H9 (cell line): ENCODE data around the gene TPM4. TPM values are rescaled to one million over a fixed set of nuclear protein-coding genes. Genes with fewer than 3 reads are reported as not detected.

Experiments used
- DNase-seq: peaks from one replicate; pipeline ENCODE4 v3.0.0-alpha.2; 2017
- H2AFZ ChIP-seq: one replicate; pipeline ENCODE4 v1.6.1; 2013; ENCODE audit warnings: mild to moderate bottlenecking, low read length, control low read depth, moderate library complexity
- H2AK5ac ChIP-seq: 2 replicates; pipeline ENCODE4 v1.6.1; 2013; ENCODE audit warnings: low read length, control low read depth, mixed read lengths; ENCODE audit not compliant: insufficient read length
- H2BK120ac ChIP-seq: one replicate; pipeline ENCODE4 v1.6.1; 2013; ENCODE audit warnings: low read depth, mild to moderate bottlenecking, low read length, control low read depth, inconsistent platforms; ENCODE audit not compliant: poor library complexity, severe bottlenecking
- H2BK12ac ChIP-seq: 2 replicates; pipeline ENCODE4 v1.6.1; 2013; ENCODE audit warnings: low read length, control low read depth, mixed read lengths, low read depth; ENCODE audit not compliant: insufficient read length
- H2BK15ac ChIP-seq: 2 replicates; pipeline ENCODE4 v1.6.1; 2013; ENCODE audit warnings: low read depth, low read length, control low read depth
- H2BK20ac ChIP-seq: one replicate; pipeline ENCODE4 v1.6.1; 2013; ENCODE audit warnings: low read depth, mild to moderate bottlenecking, low read length, control low read depth, inconsistent platforms; ENCODE audit not compliant: poor library complexity, severe bottlenecking
- H2BK5ac ChIP-seq: 2 replicates; pipeline ENCODE4 v1.6.1; 2013; ENCODE audit warnings: low read length, control low read depth, mixed read lengths; ENCODE audit not compliant: insufficient read length
- H3K14ac ChIP-seq: 2 replicates; pipeline ENCODE4 v1.6.1; 2013; ENCODE audit warnings: low read length, control low read depth; ENCODE audit not compliant: insufficient read depth
- H3K18ac ChIP-seq: 2 replicates; pipeline ENCODE4 v1.6.1; 2013; ENCODE audit warnings: low read depth, mild to moderate bottlenecking, mixed read lengths, low read length, control low read depth; ENCODE audit not compliant: insufficient read length
- H3K23ac ChIP-seq: 2 replicates; pipeline ENCODE4 v1.6.1; 2013; ENCODE audit warnings: low read length, control low read depth, mixed read lengths, low read depth; ENCODE audit not compliant: insufficient read length
- H3K23me2 ChIP-seq: 2 replicates; pipeline ENCODE4 v1.6.1; 2013; ENCODE audit warnings: low read depth, mild to moderate bottlenecking, mixed read lengths, low read length, control low read depth; ENCODE audit not compliant: insufficient read length, poor library complexity, severe bottlenecking
- H3K27ac ChIP-seq: 2 replicates; pipeline ENCODE4 v1.5.1; 2013; ENCODE audit warnings: low read length, control low read depth, mixed read lengths, low read depth; ENCODE audit not compliant: insufficient read length
- H3K27me3 ChIP-seq: 2 replicates; pipeline ENCODE4 v1.6.1; 2013; ENCODE audit warnings: low read length, control low read depth, inconsistent platforms; ENCODE audit not compliant: insufficient read depth
- H3K4ac ChIP-seq: 2 replicates; pipeline ENCODE4 v1.6.1; 2013; ENCODE audit warnings: low read depth, mild to moderate bottlenecking, control low read depth, inconsistent platforms, low read length, moderate library complexity
- H3K4me1 ChIP-seq: 2 replicates; pipeline ENCODE4 v1.6.1; 2013; ENCODE audit warnings: low read length, control low read depth, inconsistent platforms; ENCODE audit not compliant: insufficient read depth
- H3K4me2 ChIP-seq: 2 replicates; pipeline ENCODE4 v1.6.1; 2013; ENCODE audit warnings: low read length, control low read depth, mixed read lengths; ENCODE audit not compliant: insufficient read length, insufficient read depth
- H3K56ac ChIP-seq: 2 replicates; pipeline ENCODE4 v1.6.1; 2013; ENCODE audit warnings: low read depth, mild to moderate bottlenecking, mixed read lengths, low read length, control low read depth; ENCODE audit not compliant: insufficient read length
- H3K79me1 ChIP-seq: 2 replicates; pipeline ENCODE4 v1.6.1; 2013; ENCODE audit warnings: low read depth, mild to moderate bottlenecking, moderate library complexity, low read length, control low read depth, inconsistent platforms; ENCODE audit not compliant: insufficient read depth, poor library complexity, severe bottlenecking
- H3K79me2 ChIP-seq: 2 replicates; pipeline ENCODE4 v1.6.1; 2013; ENCODE audit warnings: low read length, control low read depth, inconsistent platforms; ENCODE audit not compliant: insufficient read depth
- H3K9ac ChIP-seq: 2 replicates; pipeline ENCODE4 v1.6.1; 2013; ENCODE audit warnings: low read length, control low read depth, mixed read lengths; ENCODE audit not compliant: insufficient read length; ENCODE audit errors: extremely low read depth
- H3K9me3 ChIP-seq: one replicate; pipeline ENCODE4 v1.6.1; 2013; ENCODE audit warnings: low read depth, low read length, inconsistent platforms; ENCODE audit not compliant: control insufficient read depth
- H3T11ph ChIP-seq: one replicate; pipeline ENCODE4 v1.6.1; 2013; ENCODE audit warnings: mild to moderate bottlenecking, low read length, control low read depth, inconsistent platforms
- H4K20me1 ChIP-seq: one replicate; pipeline ENCODE4 v1.6.1; 2013; ENCODE audit not compliant: control insufficient read depth, insufficient read length, insufficient read depth
- H4K5ac ChIP-seq: 2 replicates; pipeline ENCODE4 v1.6.1; 2013; ENCODE audit warnings: low read depth, mild to moderate bottlenecking, mixed read lengths, low read length, control low read depth; ENCODE audit not compliant: insufficient read length
- H4K8ac ChIP-seq: replicated peaks from 2 replicates; pipeline ENCODE4 v1.6.1; 2013; ENCODE audit warnings: low read length, control low read depth, mixed read lengths, low read depth; ENCODE audit not compliant: insufficient read length
- H4K91ac ChIP-seq: 2 replicates; pipeline ENCODE4 v1.6.1; 2013; ENCODE audit warnings: low read depth, mild to moderate bottlenecking, moderate library complexity, mixed read lengths, low read length, control low read depth; ENCODE audit not compliant: insufficient read length
- H3K27ac Mint-ChIP-seq, 3 experiments: 2 replicates in 2 of 3; 3 replicates in 1 of 3; pipeline ENCODE4 v1.8.0; 2020 to 2021; ENCODE audit warnings: mixed read lengths in 3 of 3, mild to moderate bottlenecking in 1 of 3, moderate library complexity in 1 of 3
- H3K27me3 Mint-ChIP-seq: 2 replicates; pipeline ENCODE4 v1.8.0; 2021; ENCODE audit warnings: low read depth, mild to moderate bottlenecking, moderate library complexity, mixed read lengths
- H3K36me3 Mint-ChIP-seq, 3 experiments: 2 replicates in 2 of 3; 3 replicates in 1 of 3; pipeline ENCODE4 v1.8.0; 2020 to 2021; ENCODE audit warnings: low read depth in 3 of 3, mixed read lengths in 3 of 3; ENCODE audit not compliant: insufficient read depth in 1 of 3
- H3K4me1 Mint-ChIP-seq, 2 experiments: 2 replicates each; pipeline ENCODE4 v1.8.0; 2020; ENCODE audit warnings: mixed read lengths in 2 of 2
- H3K4me3 Mint-ChIP-seq, 2 experiments: 2 replicates in 1 of 2; 3 replicates in 1 of 2; pipeline ENCODE4 v1.8.0; 2020 to 2021; ENCODE audit warnings: mild to moderate bottlenecking in 2 of 2, mixed read lengths in 2 of 2, moderate library complexity in 1 of 2
- H3K9me3 Mint-ChIP-seq, 2 experiments: 2 replicates in 1 of 2; 3 replicates in 1 of 2; pipeline ENCODE4 v1.8.0; 2020; ENCODE audit warnings: mild to moderate bottlenecking in 2 of 2, mixed read lengths in 2 of 2, moderate library complexity in 1 of 2
- CTCF ChIP-seq: fragments of 200-600 bp; sonication (generic); conservative IDR thresholded peaks from 3 replicates; pipeline ENCODE4 v1.8.0; 2021; ENCODE audit warnings: antibody characterized with exemption, mild to moderate bottlenecking
- WGBS: extraction: QIAGEN DNeasy Blood & Tissue Kit; methylation state at CpG from one replicate; pipeline ENCODE4 v1.1.7; 2013; ENCODE audit warnings: missing lambda C conversion rate, low lambda C conversion rate, mixed read lengths; ENCODE audit not compliant: insufficient read length; ENCODE audit errors: extremely low coverage; 5-methylcytosine and 5-hydroxymethylcytosine counted together
- total RNA-seq: library from RNA; stranded (reverse); gene quantifications from 2 replicates; pipeline ENCODE4 v1.2.1, GENCODE V29; 2021

Gene TPM4
- total RNA-seq, 1 experiment from 2014 or later: 431 TPM

GRCh38 chr19:16045893-16046292, 30.4 kb upstream of the TPM4 start:
- Histone ChIP-seq H3K27me3 (no peaks in the 10 kb centered on the region), H4K8ac (no peak overlapping the region), H2AFZ (no peak overlapping the region), H3K27ac (no peak overlapping the region), H2BK120ac (no peak overlapping the region), H3K9ac (no peak overlapping the region), H4K20me1 (no peaks in the 10 kb centered on the region), H3K4ac (no peak overlapping the region), H3K4me2 (no peak overlapping the region), H3K56ac (no peak overlapping the region), H3T11ph (no peak overlapping the region), H2BK12ac (no peak overlapping the region), H2BK20ac (no peak overlapping the region), H3K18ac (no peak overlapping the region), H3K14ac (no peak overlapping the region), H3K4me1 (no peaks in the 10 kb centered on the region), H4K91ac (no peak overlapping the region), H3K79me1 (no peaks in the 10 kb centered on the region), H2BK5ac (no peak overlapping the region), H3K9me3 (no peaks in the 10 kb centered on the region), H3K23me2 (no peaks in the 10 kb centered on the region), H3K79me2 (no peaks in the 10 kb centered on the region), H2AK5ac (no peak overlapping the region), H2BK15ac (no peak overlapping the region), H4K5ac (no peak overlapping the region), H3K23ac (no peak overlapping the region)
- H3K27me3 Mint-ChIP-seq: peaks cover 16% of the 10 kb centered on the region
- H3K27ac Mint-ChIP-seq: no peak overlapping the region
- H3K36me3 Mint-ChIP-seq: no peaks in the 10 kb centered on the region
- H3K4me3 Mint-ChIP-seq: no peak overlapping the region
- no peaks in the 10 kb centered on the region for H3K4me1 Mint-ChIP-seq
- no peak for DNase-seq
- TF ChIP-seq CTCF: no peak
- H3K9me3 Mint-ChIP-seq: peaks cover 0 to 39% of the 10 kb centered on the region in 2 experiments; a peak in 3 of 5 replicates
- no CpG with 5 or more reads among the region's 4 CpGs for WGBS
